Stimulated activated CD8-positive, alpha-beta memory T cell treated with anti-CD3 and anti-CD28 coated beads, Interleukin-7, amount 100 ng/mL, for 1 hour (primary cell): Measurements from ENCODE around the gene ADD3.

Source experiments
- DNase-seq, 2 donors: peaks; one replicate each; pipeline ENCODE4 v3.0.0-alpha.2; 2020; ENCODE audit warnings: low read depth in 2 of 2

Gene ADD3

DNA sequence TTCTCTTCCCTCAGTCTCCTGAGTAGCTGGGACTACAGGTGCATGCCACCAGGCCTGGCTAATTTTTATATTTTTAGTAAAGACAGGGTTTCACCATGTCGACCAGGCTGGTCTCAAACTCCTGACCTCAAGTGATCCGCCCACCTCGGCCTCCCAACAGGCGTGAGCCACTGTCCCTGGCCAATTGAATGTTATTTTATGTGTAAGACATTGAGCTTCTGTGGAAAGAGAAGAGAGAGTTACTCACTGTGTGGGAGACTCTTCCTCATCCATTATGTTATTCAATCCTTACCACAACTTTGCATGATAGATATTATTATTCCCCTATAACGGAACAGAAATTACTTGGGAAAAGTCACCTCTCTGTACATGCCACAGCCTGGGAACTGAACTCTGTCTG is 167.0 kb downstream of the ADD3 start:
- no peak for DNase-seq

DNA sequence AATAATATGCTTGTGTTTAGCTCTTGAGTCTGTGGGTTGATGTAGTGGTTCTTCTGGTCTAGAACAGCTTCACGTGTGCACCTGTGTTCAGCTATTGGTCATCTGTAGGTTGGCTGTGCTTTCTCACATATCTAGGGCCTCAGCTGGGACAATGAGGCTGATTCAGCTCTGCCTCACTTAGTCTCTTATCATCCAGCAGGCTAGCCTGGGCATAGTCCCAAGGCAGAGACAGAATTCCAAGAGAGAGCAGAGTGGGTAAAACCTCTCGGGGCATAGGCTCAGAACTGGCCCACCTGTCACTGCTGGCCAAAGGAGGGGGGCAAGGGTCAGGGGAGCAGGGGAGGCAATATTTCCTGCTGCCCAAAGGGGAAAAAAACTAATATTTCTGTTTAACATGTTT is 167.6 kb downstream of the ADD3 start:
- no peak for DNase-seq

DNA sequence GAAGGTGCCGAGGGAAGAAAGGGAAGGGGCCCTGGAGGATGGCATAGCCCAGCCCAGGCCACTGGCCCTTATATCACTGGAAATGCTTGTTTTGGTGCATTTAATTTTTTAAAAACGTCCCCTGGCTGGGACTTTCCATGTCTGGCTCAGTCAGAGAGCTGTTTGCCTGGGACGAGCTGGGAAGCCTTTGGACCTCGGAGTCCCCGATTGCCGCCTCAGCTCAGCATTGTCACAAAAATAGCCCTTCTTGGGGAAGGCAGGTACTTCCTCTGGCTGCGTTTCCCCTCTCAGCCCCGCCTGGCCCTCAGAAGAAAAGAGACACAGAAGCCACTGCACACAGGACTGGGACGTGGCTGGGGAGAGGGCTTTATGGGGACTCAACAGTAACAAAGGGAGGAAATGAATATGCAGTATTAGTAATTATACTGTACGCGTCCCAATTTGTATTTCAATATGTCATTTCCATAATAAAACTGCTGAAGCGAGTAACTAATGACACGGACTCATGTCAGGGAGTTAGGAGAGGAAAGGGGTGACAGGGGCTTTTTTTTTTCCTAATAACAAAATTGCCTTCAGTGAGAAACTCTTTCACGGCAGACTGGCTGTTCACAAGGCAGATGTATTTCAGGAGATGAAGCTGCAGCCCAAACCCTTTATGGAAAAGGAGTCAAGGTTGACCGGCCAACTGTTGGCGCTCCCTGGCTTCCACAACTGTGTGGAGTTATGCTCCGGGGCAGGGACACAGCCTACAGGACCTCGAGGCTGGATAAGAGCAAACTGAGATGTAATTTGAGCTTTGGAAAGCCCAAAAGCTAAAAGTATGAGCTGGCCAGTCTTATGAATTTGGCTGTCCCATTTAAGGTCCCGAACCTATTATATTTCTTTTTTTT is 168.6 kb downstream of the ADD3 start:
- DNase-seq, result no peak

DNA sequence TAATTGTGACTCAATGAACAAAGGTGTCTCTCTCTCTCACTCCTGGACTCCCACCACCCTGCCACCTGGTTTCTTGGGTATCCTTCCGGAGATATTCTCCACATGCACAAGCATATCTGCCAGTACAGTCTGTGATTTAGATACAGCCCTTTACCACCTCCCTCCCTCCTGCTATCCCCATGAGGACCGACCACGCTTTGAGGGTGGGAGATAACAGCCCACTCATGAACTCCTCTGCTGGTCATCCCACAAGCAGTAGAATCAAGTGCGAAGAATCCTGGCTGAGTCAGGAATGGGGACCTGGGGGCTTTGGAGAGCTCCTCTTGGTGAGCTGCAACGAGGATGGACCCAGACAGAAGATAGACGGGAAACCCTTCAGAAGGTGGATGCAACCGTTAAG is 171.4 kb downstream of the ADD3 start:
- DNase-seq, result no peak

DNA sequence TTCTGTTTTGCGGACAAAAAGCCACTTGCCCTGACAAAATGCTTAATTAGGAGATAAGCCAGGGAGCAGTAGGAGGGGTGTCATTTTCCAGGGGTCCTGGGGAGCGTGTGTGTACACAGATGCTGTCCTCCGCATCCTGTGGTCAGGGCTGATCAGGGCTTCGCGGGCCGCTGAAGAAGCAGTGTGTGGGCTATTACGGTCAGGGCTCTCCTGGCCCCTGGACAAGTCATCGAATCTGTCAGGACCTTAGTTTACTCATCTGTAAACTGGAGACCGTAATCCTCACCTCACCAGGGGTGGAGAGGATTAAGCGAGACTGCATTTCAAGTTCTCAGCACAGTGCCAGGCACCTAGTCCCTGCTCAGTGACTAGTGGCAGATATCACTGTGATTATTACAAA is 173.7 kb downstream of the ADD3 start:
- no peak for DNase-seq

DNA sequence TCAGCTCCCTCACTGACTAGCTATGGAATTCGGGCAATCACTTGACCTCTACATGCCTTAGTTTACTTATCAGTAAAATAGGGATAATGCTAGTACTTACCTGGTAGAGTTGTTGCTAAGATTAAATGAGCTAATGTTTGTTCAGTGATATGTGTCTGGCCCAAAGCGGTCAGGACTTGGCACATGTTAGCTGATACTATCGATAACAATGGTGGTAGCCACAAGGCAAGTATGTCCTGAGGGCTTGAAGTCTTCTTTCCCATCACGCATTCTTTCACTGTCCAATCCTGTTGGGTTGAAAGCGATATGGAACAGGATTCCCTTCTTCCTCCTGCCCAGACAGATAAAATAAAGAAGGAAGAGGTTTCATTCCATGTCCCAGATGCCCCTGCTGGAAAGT is 174.1 kb downstream of the ADD3 start:
- DNase-seq, result no peak

DNA sequence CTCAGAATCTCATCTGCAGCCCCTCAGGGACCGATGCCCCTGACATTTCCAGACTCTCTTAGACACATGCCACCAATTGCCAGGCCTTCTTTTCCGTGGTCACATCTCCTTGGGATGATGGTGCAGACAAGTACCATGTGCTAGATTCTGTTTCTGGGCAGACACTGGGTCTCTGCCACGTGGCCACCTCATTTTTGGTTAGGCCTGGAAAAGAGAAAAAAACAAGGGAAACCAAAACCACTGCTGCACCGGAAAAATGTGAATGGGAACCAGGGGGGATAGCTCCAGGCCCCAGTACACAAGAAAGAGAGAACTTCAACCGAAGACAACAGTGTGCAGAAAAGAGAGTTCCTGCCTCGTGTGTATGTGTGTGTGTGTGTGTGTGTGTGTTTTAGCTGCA is 176.6 kb downstream of the ADD3 start:
- no peak for DNase-seq
